ENCODE measurements around the gene CHML. TPM values are rescaled to one million over a fixed set of nuclear protein-coding genes. Genes with fewer than 3 reads are reported as not detected.

CHML gene
- total and polyA plus RNA-seq, 8 donors, result 1.1 to 26.4 (median 2.8) TPM

- Histone ChIP-seq H3K27ac (no peak overlapping the region), H3K9me3 (no peaks in the 10 kb centered on the region), H3K27me3 (no peaks in the 10 kb centered on the region), H3K4me1 (no peaks in the 10 kb centered on the region), H3K4me3 (no peak overlapping the region), H3K36me3 (no peaks in the 10 kb centered on the region)
- WGBS, 5 donors, result 63 to 81% (median 74%) methylated on average over 3 of the region's 3 CpGs
- TF ChIP-seq POLR2AphosphoS5 (IDR thresholded peaks at IDR 0.05) (no peak), EP300 (IDR thresholded peaks at IDR 0.05) (no peak), CTCF (IDR thresholded peaks at IDR 0.05) (no peak), POLR2A (IDR thresholded peaks at IDR 0.05) (no peak)
- intact Hi-C loops (cut with DNase I; ENCODE audit: low total_unique reads), result loop anchor here (10.0 kb wide), 2 partner anchors 231 to 401 kb away; no protein-coding TSS in a partner anchor
- no peak for DNase-seq
These were observed 36.4 kb downstream of the CHML start for GRCh38 chr1:241603731-241604245.

- Histone ChIP-seq H3K9me3 (no peaks in the 10 kb centered on the region), H3K36me3 (peaks cover 0 to 12% (median 6%) of the 10 kb centered on the region in 4 donors), H3K27me3 (no peaks in the 10 kb centered on the region), H3K27ac (no peak overlapping the region), H3K4me1 (no peaks in the 10 kb centered on the region), H3K4me3 (no peak overlapping the region)
- intact Hi-C loops (cut with DNase I; ENCODE audit: low total_unique reads), result loop anchor here (10.0 kb wide), 2 partner anchors 234 to 404 kb away; no protein-coding TSS in a partner anchor
- no peak for DNase-seq
- WGBS, 5 donors, result 59 to 75% (median 67%) methylated on average over 2 of the region's 2 CpGs
- TF ChIP-seq POLR2A (IDR thresholded peaks at IDR 0.05) (no peak), EP300 (IDR thresholded peaks at IDR 0.05) (no peak), CTCF (IDR thresholded peaks at IDR 0.05) (no peak), POLR2AphosphoS5 (IDR thresholded peaks at IDR 0.05) (no peak)
These were observed 39.7 kb downstream of the CHML start for GRCh38 chr1:241600496-241600901.

DNA sequence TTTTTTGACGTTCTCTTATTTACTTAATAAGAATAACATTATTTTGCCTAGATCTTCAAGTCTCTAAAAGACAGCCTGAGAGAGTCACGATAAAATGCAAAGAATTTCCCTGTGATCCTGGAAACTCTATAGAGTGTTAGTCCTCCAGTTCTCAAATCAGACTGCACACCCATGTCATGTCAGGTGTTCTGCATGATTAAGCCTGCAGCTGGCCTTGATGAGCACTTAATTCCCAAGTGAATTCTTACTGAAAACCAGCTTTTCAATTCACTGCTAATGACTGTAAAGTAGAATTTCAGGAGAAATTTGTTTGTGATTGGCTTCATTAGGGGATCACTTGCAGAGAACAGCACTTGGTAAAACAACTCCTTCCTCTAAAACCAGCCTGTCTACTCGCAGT is 41.9 kb downstream of the CHML start:
- intact Hi-C loops (cut with DNase I; ENCODE audit: low total_unique reads), result no loop called here
- Histone ChIP-seq H3K27me3 (no peaks in the 10 kb centered on the region), H3K4me1 (no peaks in the 10 kb centered on the region), H3K27ac (no peak overlapping the region), H3K9me3 (no peaks in the 10 kb centered on the region), H3K4me3 (no peak overlapping the region), H3K36me3 (peaks cover 0 to 23% (median 12%) of the 10 kb centered on the region in 4 donors)
- WGBS, 5 donors, result 83 to 94% (median 91%) methylated on average over 3 of the region's 3 CpGs
- no peak for DNase-seq
- TF ChIP-seq POLR2A (IDR thresholded peaks at IDR 0.05), result no peak
- no peak for TF ChIP-seq CTCF (IDR thresholded peaks at IDR 0.05)
- TF ChIP-seq POLR2AphosphoS5 (IDR thresholded peaks at IDR 0.05), result no peak
- TF ChIP-seq EP300 (IDR thresholded peaks at IDR 0.05), result no peak

GRCh38 chr1:241596633-241597032 is 43.5 kb downstream of the CHML start:
- WGBS, 5 donors, result 88 to 95% (median 92%) methylated on average over 6 of the region's 6 CpGs

More at GRCh38 chr1:241596633-241597032, 43.5 kb downstream of the CHML start:
- Histone ChIP-seq H3K27ac (no peak overlapping the region), H3K36me3 (peaks cover 0 to 23% (median 12%) of the 10 kb centered on the region in 4 donors), H3K4me1 (no peaks in the 10 kb centered on the region), H3K27me3 (no peaks in the 10 kb centered on the region), H3K4me3 (no peak overlapping the region), H3K9me3 (no peaks in the 10 kb centered on the region)
- intact Hi-C loops (cut with DNase I; ENCODE audit: low total_unique reads), result no loop called here
- TF ChIP-seq CTCF (IDR thresholded peaks at IDR 0.05), result no peak
- no peak for TF ChIP-seq POLR2A (IDR thresholded peaks at IDR 0.05)
- no peak for TF ChIP-seq EP300 (IDR thresholded peaks at IDR 0.05)
- TF ChIP-seq POLR2AphosphoS5 (IDR thresholded peaks at IDR 0.05), result no peak
- DNase-seq, result no peak
